Hepatocyte (in vitro differentiated cells): ENCODE measurements around the gene EXOC3L1. TPM values are rescaled to one million over a fixed set of nuclear protein-coding genes. Genes with fewer than 3 reads are reported as not detected.

Experiments used
- DNase-seq: peaks from one replicate; pipeline ENCODE4 v3.0.0-alpha.2; 2016; ENCODE audit warnings: low spot score
- H2AFZ ChIP-seq: fragments of 200-600 bp; sonication (generic); 2 replicates; pipeline ENCODE4 v1.6.0; 2016; ENCODE audit warnings: antibody characterized with exemption, mild to moderate bottlenecking
- H3K27ac ChIP-seq: fragments of 200-600 bp; sonication (generic); 2 replicates; pipeline ENCODE4 v1.5.1; 2016; ENCODE audit warnings: mild to moderate bottlenecking
- H3K27me3 ChIP-seq: fragments of 200-600 bp; sonication (generic); 2 replicates; pipeline ENCODE4 v1.6.1; 2016
- H3K36me3 ChIP-seq: fragments of 200-600 bp; sonication (generic); replicated peaks from 2 replicates; pipeline ENCODE4 v1.5.1; 2016; ENCODE audit warnings: low read depth; ENCODE audit not compliant: insufficient read depth
- H3K4me1 ChIP-seq: fragments of 200-600 bp; sonication (generic); 2 replicates; pipeline ENCODE4 v1.5.1; 2016; ENCODE audit warnings: mild to moderate bottlenecking, moderate library complexity; ENCODE audit not compliant: insufficient read depth
- H3K4me2 ChIP-seq: fragments of 200-600 bp; sonication (generic); 2 replicates; pipeline ENCODE4 v1.6.0; 2016
- H3K4me3 ChIP-seq: fragments of 200-600 bp; sonication (generic); 2 replicates; pipeline ENCODE4 v1.5.1; 2016; ENCODE audit warnings: mild to moderate bottlenecking
- H3K79me2 ChIP-seq: fragments of 200-600 bp; sonication (generic); 2 replicates; pipeline ENCODE4 v1.6.0; 2017; ENCODE audit warnings: mild to moderate bottlenecking
- H3K9me2 ChIP-seq: fragments of 200-600 bp; sonication (generic); replicated peaks from 2 replicates; pipeline ENCODE4 v1.6.0; 2017; ENCODE audit warnings: mild to moderate bottlenecking; ENCODE audit not compliant: insufficient read depth
- H3K9me3 ChIP-seq: fragments of 200-600 bp; sonication (generic); 2 replicates; pipeline ENCODE4 v1.5.1; 2016; ENCODE audit warnings: low read depth, mild to moderate bottlenecking
- H4K20me1 ChIP-seq: fragments of 200-600 bp; sonication (generic); 2 replicates; pipeline ENCODE4 v1.6.0; 2016; ENCODE audit warnings: mild to moderate bottlenecking; ENCODE audit not compliant: insufficient read depth, poor library complexity, severe bottlenecking
- CTCF ChIP-seq: fragments of 200-600 bp; sonication (generic); IDR thresholded peaks from 2 replicates; pipeline ENCODE4 v1.5.1; 2016; ENCODE audit warnings: antibody characterized with exemption, mild to moderate bottlenecking; ENCODE audit not compliant: poor library complexity
- EZH2 ChIP-seq: fragments of 200-600 bp; sonication (generic); IDR thresholded peaks from 2 replicates; pipeline ENCODE4 v1.6.1; 2016; ENCODE audit warnings: antibody characterized with exemption, mild to moderate bottlenecking, borderline replicate concordance
- EZH2phosphoT487 ChIP-seq: fragments of 200-600 bp; sonication (generic); IDR thresholded peaks from one replicate; pipeline ENCODE4 v1.6.1; 2018; ENCODE audit warnings: antibody characterized with exemption, mild to moderate bottlenecking, low read depth, moderate library complexity; ENCODE audit not compliant: unreplicated experiment, severe bottlenecking
- WGBS: methylation state at CpG from one replicate; pipeline ENCODE4 v1.1.6; 2016; ENCODE audit warnings: low lambda C conversion rate; ENCODE audit errors: missing lambda C conversion rate; 5-methylcytosine and 5-hydroxymethylcytosine counted together
- polyA plus RNA-seq: library from polyadenylated mRNA; unstranded; fragments of >200 nt; fragmentation: Nextera tagmentation; extraction: Ambion mirVana; gene quantifications from 2 replicates; pipeline ENCODE4 v1.2.1, GENCODE V29; 2016
- total RNA-seq: library from RNA; depleted of rRNA; stranded (reverse); fragments of >200 nt; gene quantifications from 2 replicates; pipeline ENCODE4 v1.2.3, GENCODE V29; 2014

EXOC3L1 gene
- total and polyA plus RNA-seq, 2 experiments from 2014 or later, result 0.33 to 2.0 TPM

- H3K9me3 ChIP-seq, result no peaks in the 10 kb centered on the region
- no peaks in the 10 kb centered on the region for H3K79me2 ChIP-seq
- H3K27me3 ChIP-seq, result no peaks in the 10 kb centered on the region
- no peak for DNase-seq
- H3K27ac ChIP-seq, result no peak overlapping the region
- no peaks in the 10 kb centered on the region for H3K36me3 ChIP-seq
- WGBS, result 95% methylated on average over 18 of the region's 23 CpGs
- H3K9me2 ChIP-seq, result no peaks in the 10 kb centered on the region
- TF ChIP-seq CTCF (no peak), EZH2phosphoT487 (no peak), EZH2 (no peak)
- no peaks in the 10 kb centered on the region for H4K20me1 ChIP-seq
- H3K4me3 ChIP-seq, result no peak overlapping the region
- no peak overlapping the region for H3K4me2 ChIP-seq
- H3K4me1 ChIP-seq, result peaks cover 5% of the 10 kb centered on the region
- H2AFZ ChIP-seq, result no peak overlapping the region
Measured at GRCh38 chr16:67202956-67203493, 13.1 kb upstream of the EXOC3L1 start.

- Histone ChIP-seq H2AFZ (no peak overlapping the region), H3K9me2 (no peaks in the 10 kb centered on the region), H3K27me3 (no peaks in the 10 kb centered on the region), H3K4me2 (no peak overlapping the region), H3K4me3 (no peak overlapping the region), H3K36me3 (no peaks in the 10 kb centered on the region), H4K20me1 (no peaks in the 10 kb centered on the region), H3K4me1 (peaks cover 5% of the 10 kb centered on the region), H3K79me2 (no peaks in the 10 kb centered on the region), H3K27ac (no peak overlapping the region), H3K9me3 (no peaks in the 10 kb centered on the region)
- TF ChIP-seq CTCF, result no peak
- TF ChIP-seq EZH2, result no peak
- TF ChIP-seq EZH2phosphoT487, result no peak
- DNase-seq, result no peak
- WGBS, result 96% methylated on average over 12 of the region's 12 CpGs
Measured at GRCh38 chr16:67202426-67202825, 12.5 kb upstream of the EXOC3L1 start.

- DNase-seq, result no peak
- Histone ChIP-seq H3K27ac (no peak overlapping the region), H3K9me2 (no peaks in the 10 kb centered on the region), H3K9me3 (no peaks in the 10 kb centered on the region), H3K4me3 (no peak overlapping the region), H3K36me3 (no peaks in the 10 kb centered on the region), H3K4me2 (no peak overlapping the region), H4K20me1 (no peaks in the 10 kb centered on the region), H3K4me1 (peaks cover 5% of the 10 kb centered on the region), H3K27me3 (no peaks in the 10 kb centered on the region), H3K79me2 (no peaks in the 10 kb centered on the region), H2AFZ (no peak overlapping the region)
- WGBS, result 96% methylated on average over 40 of the region's 40 CpGs
- no peak for TF ChIP-seq EZH2phosphoT487
- TF ChIP-seq EZH2, result no peak
- no peak for TF ChIP-seq CTCF
Measured at GRCh38 chr16:67201411-67202345, 11.7 kb upstream of the EXOC3L1 start.
